Left lung (tissue), 10 donors: Measurements from ENCODE around the gene GLRA1. TPM values are rescaled to one million over a fixed set of nuclear protein-coding genes. Genes with fewer than 3 reads are reported as not detected.

Experiments
- ATAC-seq: fragments of 200-7000 bp; cut with Tn5 transposase; one replicate; pipeline ENCODE4 v1.9.1; 2020; ENCODE audit warnings: moderate library complexity
- DNase-seq, 4 donors: peaks; one replicate each; pipeline ENCODE4 v3.0.0-alpha.2; 2013 to 2020
- H3K27ac ChIP-seq, 2 donors: fragments of 200-600 bp; sonication (generic) in 1 of 2; one replicate each; pipeline versions ENCODE4 v1.5.0 to v1.8.0; 2020 to 2021
- H3K27me3 ChIP-seq, 2 donors: fragments of 200-600 bp; sonication (generic) in 1 of 2; one replicate each; pipeline versions ENCODE4 v1.5.0 to v1.8.0; 2020 to 2021
- H3K36me3 ChIP-seq, 2 donors: fragments of 200-600 bp; sonication (generic) in 1 of 2; one replicate each; pipeline versions ENCODE4 v1.5.0 to v1.8.0; 2020 to 2021
- H3K4me1 ChIP-seq, 2 donors: fragments of 200-600 bp; one replicate each; pipeline ENCODE4 v1.8.0; 2021
- H3K4me3 ChIP-seq, 2 donors: fragments of 200-600 bp; sonication (generic) in 1 of 2; one replicate each; pipeline versions ENCODE4 v1.5.0 to v1.8.0; 2020 to 2021; ENCODE audit warnings: mild to moderate bottlenecking in 1 of 2
- H3K9me3 ChIP-seq, 2 donors: fragments of 200-600 bp; sonication (generic) in 1 of 2; one replicate each; pipeline versions ENCODE4 v1.5.0 to v1.8.0; 2020 to 2021
- intact Hi-C, 2 donors: fragments of 100-400 bp; cut with DNase I; formaldehyde crosslinking; loops; one replicate each; pipeline versions ENCODE4 v1.11.2 to v1.14.2; 2022
- polyA plus RNA-seq, 6 donors: library from polyadenylated mRNA; unstranded; fragments of 120-200 nt; gene quantifications; one replicate each; pipeline ENCODE4 v1.2.1, GENCODE V29; 2013; ENCODE audit not compliant: insufficient read length in 6 of 6
- total RNA-seq, 2 donors: library from RNA; stranded (reverse); fragmentation: NEBNext Ultra II Directional; extraction: Animal tissue kit (Norgen Biotek cat#: 25700); gene quantifications; one replicate each; pipeline ENCODE4 v1.2.1, GENCODE V29; 2021
- TF ChIP-seq, protein P1 (sequence below), 2 donors: fragments of 200-600 bp; sonication (generic) in 1 of 2; IDR thresholded peaks; one replicate each; pipeline versions ENCODE4 v1.5.0 to v1.8.0; 2021; ENCODE audit warnings: antibody characterized with exemption in 2 of 2
- donor health status: DM: no; HTN: yes; CAD: no.
- donor health status: DM: no; HTN: no; CAD: no.

GLRA1 gene
- total and polyA plus RNA-seq, 8 donors = 0.08 to 0.10 TPM; not detected in 6

DNA sequence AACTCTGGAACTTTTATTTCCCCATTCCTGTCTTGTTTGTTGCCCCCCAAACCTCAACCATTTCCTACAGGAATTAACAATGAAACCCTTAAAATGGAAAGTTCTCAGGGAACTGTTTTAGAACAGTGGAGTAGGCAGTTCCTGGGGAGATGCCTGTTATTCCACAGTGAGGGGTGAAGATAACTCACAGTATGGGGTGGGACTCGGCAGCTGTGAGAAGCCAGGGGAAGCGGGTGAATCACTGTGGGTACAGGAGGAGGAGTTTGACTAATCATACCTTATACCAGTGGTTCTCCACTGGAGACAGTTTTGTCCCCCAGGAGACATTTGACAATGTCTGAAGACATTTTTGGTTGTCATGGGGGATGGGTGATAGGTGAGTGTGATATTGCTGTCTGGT is 36.9 kb upstream of the GLRA1 start:
- H3K27ac ChIP-seq = no peak overlapping the region
- no peaks in the 10 kb centered on the region for H3K36me3 ChIP-seq
- ATAC-seq = no peak
- TF ChIP-seq, protein P1, sequence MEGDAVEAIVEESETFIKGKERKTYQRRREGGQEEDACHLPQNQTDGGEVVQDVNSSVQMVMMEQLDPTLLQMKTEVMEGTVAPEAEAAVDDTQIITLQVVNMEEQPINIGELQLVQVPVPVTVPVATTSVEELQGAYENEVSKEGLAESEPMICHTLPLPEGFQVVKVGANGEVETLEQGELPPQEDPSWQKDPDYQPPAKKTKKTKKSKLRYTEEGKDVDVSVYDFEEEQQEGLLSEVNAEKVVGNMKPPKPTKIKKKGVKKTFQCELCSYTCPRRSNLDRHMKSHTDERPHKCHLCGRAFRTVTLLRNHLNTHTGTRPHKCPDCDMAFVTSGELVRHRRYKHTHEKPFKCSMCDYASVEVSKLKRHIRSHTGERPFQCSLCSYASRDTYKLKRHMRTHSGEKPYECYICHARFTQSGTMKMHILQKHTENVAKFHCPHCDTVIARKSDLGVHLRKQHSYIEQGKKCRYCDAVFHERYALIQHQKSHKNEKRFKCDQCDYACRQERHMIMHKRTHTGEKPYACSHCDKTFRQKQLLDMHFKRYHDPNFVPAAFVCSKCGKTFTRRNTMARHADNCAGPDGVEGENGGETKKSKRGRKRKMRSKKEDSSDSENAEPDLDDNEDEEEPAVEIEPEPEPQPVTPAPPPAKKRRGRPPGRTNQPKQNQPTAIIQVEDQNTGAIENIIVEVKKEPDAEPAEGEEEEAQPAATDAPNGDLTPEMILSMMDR (IDR thresholded peaks at IDR 0.05) = no peak
- no peaks in the 10 kb centered on the region for H3K27me3 ChIP-seq
- no peaks in the 10 kb centered on the region for H3K9me3 ChIP-seq
- DNase-seq = no peak
- intact Hi-C loops = no loop called here
- no peaks in the 10 kb centered on the region for H3K4me1 ChIP-seq
- H3K4me3 ChIP-seq = no peak overlapping the region

DNA sequence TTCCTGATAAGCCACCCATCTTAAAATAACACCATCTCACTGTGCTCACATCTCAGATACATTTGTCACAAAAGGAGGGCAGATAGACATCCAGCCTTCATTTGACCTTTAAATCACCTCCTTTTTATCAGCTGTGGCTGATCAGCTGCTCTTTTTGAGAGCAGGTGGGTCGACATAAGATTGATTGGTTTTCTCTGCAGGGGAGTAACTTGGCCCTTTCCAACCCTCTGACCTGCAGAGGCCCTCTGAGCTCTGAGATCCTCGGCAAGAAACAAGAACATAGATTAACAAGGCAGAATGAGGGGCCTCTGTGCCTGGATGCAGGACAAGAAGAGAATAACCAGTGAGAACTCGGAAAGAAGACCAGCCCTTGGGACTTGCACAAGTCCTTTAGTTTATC is 33.5 kb upstream of the GLRA1 start:
- intact Hi-C loops = no loop called here
- H3K9me3 ChIP-seq = no peaks in the 10 kb centered on the region
- H3K4me3 ChIP-seq = no peak overlapping the region
- TF ChIP-seq, protein P1 (IDR thresholded peaks at IDR 0.05) = no peak
- H3K4me1 ChIP-seq = no peaks in the 10 kb centered on the region
- no peaks in the 10 kb centered on the region for H3K27me3 ChIP-seq
- no peaks in the 10 kb centered on the region for H3K36me3 ChIP-seq
- no peak for ATAC-seq
- no peak overlapping the region for H3K27ac ChIP-seq
- no peak for DNase-seq

DNA sequence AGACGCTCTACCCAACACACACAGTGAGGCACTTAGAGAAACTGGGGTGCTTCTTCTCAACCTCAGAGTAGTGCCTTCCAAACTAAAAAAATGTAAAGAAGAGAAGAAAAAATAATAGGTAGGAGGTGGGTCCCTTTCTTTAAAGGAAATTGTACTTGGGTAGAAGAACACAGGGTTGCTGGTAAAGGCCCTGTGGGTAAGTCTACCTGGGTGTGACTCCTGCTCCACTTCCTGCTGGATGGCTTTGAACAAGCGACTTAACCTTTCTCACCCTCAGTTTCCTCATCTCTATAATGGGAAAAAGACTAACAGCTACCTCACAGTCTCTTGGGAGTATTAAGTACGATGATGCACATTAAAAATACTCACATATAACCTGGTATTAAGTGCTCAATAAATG is 32.1 kb upstream of the GLRA1 start:
- Histone ChIP-seq H3K9me3 (no peaks in the 10 kb centered on the region), H3K4me1 (no peaks in the 10 kb centered on the region), H3K4me3 (no peak overlapping the region), H3K27ac (no peak overlapping the region), H3K27me3 (no peaks in the 10 kb centered on the region), H3K36me3 (no peaks in the 10 kb centered on the region)
- DNase-seq (no peak), ATAC-seq (no peak)
- TF ChIP-seq, protein P1 (IDR thresholded peaks at IDR 0.05) = no peak
- intact Hi-C loops = no loop called here

DNA sequence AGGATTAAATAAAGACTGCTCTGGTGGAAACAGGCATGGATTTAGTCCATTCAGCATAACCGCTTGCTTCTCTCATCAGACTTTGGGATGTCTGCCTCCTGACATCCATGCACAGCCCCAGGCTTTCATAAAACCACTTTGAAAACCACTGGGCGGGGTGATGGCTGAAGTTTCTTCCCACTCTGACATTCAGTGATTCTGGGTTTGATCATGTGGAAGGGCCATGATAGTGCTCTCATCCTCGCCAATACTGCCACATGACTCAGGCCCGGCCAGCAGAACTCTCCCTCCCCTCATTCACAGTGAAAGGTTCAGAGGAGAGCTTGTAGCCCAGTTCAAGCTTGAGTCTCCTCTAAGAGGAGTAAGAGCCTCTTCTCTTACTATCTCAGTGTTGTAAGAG is 29.6 kb upstream of the GLRA1 start:
- DNase-seq = no peak
- no peaks in the 10 kb centered on the region for H3K9me3 ChIP-seq
- no peak for ATAC-seq
- no peaks in the 10 kb centered on the region for H3K36me3 ChIP-seq
- TF ChIP-seq, protein P1 (IDR thresholded peaks at IDR 0.05) = no peak
- intact Hi-C loops = no loop called here
- no peaks in the 10 kb centered on the region for H3K27me3 ChIP-seq
- H3K4me1 ChIP-seq = no peaks in the 10 kb centered on the region
- H3K27ac ChIP-seq = no peak overlapping the region
- H3K4me3 ChIP-seq = no peak overlapping the region

DNA sequence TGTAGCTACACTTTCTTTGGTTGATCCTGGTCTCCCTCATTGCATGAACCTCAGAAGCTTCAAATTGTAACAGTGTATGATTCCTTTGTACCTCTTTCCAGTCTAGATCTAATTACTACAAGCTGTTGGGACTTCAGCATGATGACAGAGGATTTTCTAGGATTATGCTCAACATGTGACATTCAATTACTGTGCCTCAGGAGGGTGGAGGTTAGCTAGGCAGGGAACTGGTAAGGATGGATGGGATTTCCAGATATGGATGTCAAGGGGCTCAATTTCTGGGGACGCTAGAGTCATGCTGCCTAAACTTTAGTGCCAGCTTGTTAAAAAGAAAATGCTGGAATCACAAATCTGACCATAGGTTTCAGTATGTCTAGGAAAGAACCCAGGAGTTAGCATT is 29.2 kb upstream of the GLRA1 start:
- DNase-seq (no peak), ATAC-seq (no peak)
- H3K27me3 ChIP-seq = no peaks in the 10 kb centered on the region
- intact Hi-C loops = no loop called here
- H3K4me3 ChIP-seq = no peak overlapping the region
- no peak overlapping the region for H3K27ac ChIP-seq
- no peaks in the 10 kb centered on the region for H3K9me3 ChIP-seq
- H3K4me1 ChIP-seq = no peaks in the 10 kb centered on the region
- TF ChIP-seq, protein P1 (IDR thresholded peaks at IDR 0.05) = no peak
- no peaks in the 10 kb centered on the region for H3K36me3 ChIP-seq
